ENCODE measurements around the gene BTNL9. TPM values are rescaled to one million over a fixed set of nuclear protein-coding genes. Genes with fewer than 3 reads are reported as not detected.

The BTNL9 gene
- total and polyA plus RNA-seq, 8 donors: 11.0 to 56.1 (median 18.7) TPM

DNA sequence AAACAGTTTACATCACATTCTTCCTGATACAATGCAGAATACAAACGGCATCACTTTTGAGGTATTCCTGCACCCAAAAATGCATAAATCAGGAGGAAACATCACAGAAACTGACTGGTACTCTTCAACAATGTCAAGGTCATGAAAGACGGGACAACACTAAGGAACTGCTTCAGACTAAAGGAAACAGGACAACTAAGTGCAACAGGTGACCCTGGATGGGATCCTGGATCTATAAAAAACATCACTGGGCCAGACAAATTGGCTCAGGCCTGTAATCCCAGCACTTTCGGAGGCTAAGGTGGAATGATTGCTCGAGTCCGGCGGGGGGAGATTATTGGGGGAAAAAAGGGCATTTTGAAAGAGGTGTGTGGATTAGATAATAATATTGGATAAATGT lies 22.6 kb downstream of the BTNL9 start:
- Histone ChIP-seq H3K36me3 (no peaks in the 10 kb centered on the region), H3K9me3 (no peaks in the 10 kb centered on the region), H3K4me3 (no peak overlapping the region), H3K4me1 (no peaks in the 10 kb centered on the region), H3K27me3 (peaks cover 17 to 81% of the 10 kb centered on the region in 2 donors), H3K27ac (no peak overlapping the region)
- DNase-seq: no peak
- no peak for ATAC-seq
- intact Hi-C loops (cut with DNase I): no loop called here
- TF ChIP-seq CTCF (IDR thresholded peaks at IDR 0.05): no peak

- no peaks in the 10 kb centered on the region for H3K9me3 ChIP-seq
- intact Hi-C loops (cut with DNase I): no loop called here
- ATAC-seq (no peak), DNase-seq (no peak)
- H3K27ac ChIP-seq: no peak overlapping the region
- H3K36me3 ChIP-seq: no peaks in the 10 kb centered on the region
- peaks cover 17 to 79% of the 10 kb centered on the region in 2 donors for H3K27me3 ChIP-seq
- no peaks in the 10 kb centered on the region for H3K4me1 ChIP-seq
- no peak overlapping the region for H3K4me3 ChIP-seq
- no peak for TF ChIP-seq CTCF (IDR thresholded peaks at IDR 0.05)
Observed at GRCh38 chr5:181063514-181063913, 23.4 kb downstream of the BTNL9 start.

DNA sequence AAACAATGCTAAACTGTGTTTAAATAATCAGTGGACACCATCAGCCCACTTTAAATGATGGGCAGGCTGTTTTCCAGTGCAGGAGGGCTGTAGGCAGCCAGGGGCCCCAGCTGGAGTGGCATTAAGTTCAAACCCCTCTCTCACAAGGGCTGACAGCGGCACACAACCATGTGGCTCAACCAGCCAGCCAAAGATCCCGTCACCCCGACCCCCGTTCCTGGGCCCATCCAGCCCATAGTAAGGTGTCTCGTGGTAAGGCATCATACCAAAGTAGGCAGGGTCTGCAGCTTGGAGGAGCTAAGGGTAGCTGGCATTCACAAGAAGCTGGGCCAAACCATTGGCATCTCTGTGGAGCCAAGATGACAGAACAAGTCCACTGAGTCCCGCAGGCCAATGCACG lies 24.9 kb downstream of the BTNL9 start:
- DNase-seq (no peak), ATAC-seq (no peak)
- Histone ChIP-seq H3K27me3 (peaks cover 9 to 79% of the 10 kb centered on the region in 2 donors), H3K36me3 (no peaks in the 10 kb centered on the region), H3K4me1 (no peaks in the 10 kb centered on the region), H3K27ac (no peak overlapping the region), H3K4me3 (no peak overlapping the region), H3K9me3 (no peaks in the 10 kb centered on the region)
- no peak for TF ChIP-seq CTCF (IDR thresholded peaks at IDR 0.05)
- intact Hi-C loops (cut with DNase I): no loop called here

- Histone ChIP-seq H3K4me1 (no peaks in the 10 kb centered on the region), H3K27ac (no peak overlapping the region), H3K4me3 (no peak overlapping the region), H3K27me3 (peaks cover 4 to 61% of the 10 kb centered on the region in 2 donors), H3K9me3 (peaks cover 0 to 2% of the 10 kb centered on the region in 2 donors), H3K36me3 (no peaks in the 10 kb centered on the region)
- no peak for DNase-seq
- intact Hi-C loops (cut with DNase I): no loop called here
- no peak for ATAC-seq
- no peak for TF ChIP-seq CTCF (IDR thresholded peaks at IDR 0.05)
Observed at GRCh38 chr5:181069767-181070491, 29.9 kb downstream of the BTNL9 start.

DNA sequence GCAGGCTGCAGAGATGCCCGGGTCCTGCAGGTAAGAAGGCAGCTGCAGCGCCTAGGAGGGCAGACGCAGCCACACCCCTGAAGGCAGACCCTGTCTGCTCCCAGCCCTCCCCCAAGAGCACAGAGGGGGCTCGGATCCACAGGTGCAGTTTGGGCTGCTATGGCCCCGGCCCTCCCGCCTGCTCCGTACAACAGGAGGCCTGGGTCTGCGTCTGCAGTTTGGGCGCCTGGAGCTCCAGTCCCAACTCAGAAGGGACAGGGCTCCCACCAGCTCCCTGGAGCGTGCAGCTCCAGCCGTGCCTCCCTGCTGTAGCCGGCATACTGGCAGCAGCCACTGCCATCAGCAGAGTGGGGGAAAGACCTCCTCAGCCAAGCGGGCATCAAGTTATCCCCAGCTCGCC lies 30.5 kb downstream of the BTNL9 start:
- intact Hi-C loops (cut with DNase I): no loop called here
- DNase-seq: no peak
- Histone ChIP-seq H3K27me3 (peaks cover 4 to 55% of the 10 kb centered on the region in 2 donors), H3K27ac (no peak overlapping the region), H3K4me3 (no peak overlapping the region), H3K36me3 (no peaks in the 10 kb centered on the region), H3K9me3 (peaks cover 0 to 2% of the 10 kb centered on the region in 2 donors), H3K4me1 (no peaks in the 10 kb centered on the region)
- ATAC-seq: no peak
- no peak for TF ChIP-seq CTCF (IDR thresholded peaks at IDR 0.05)
